Small intestine (tissue), 7 donors: Measurements from ENCODE around the gene MRPL28. TPM values are rescaled to one million over a fixed set of nuclear protein-coding genes. Genes with fewer than 3 reads are reported as not detected.
A peak's percentile ranks its signal among the peaks of the same experiment; 100 is the strongest.
"Not testable (repeated sequence)": the region's sequence is repeated elsewhere in the genome, so short reads cannot be mapped to it uniquely, and the experiment has no call there.

Experiments
- DNase-seq, 2 donors: peaks; one replicate each; pipeline versions ENCODE4 v3.0.0 to v3.0.0-alpha.2; 2013
- FAIRE-seq: peaks from 2 replicates; lab custom pipeline; 2012; peaks lifted over from hg19 to GRCh38; lab: Jason Lieb, UNC
- H3K27ac ChIP-seq, 3 donors: one replicate each; pipeline ENCODE4 v1.5.1; 2013; ENCODE audit warnings: low read length in 2 of 3, mild to moderate bottlenecking in 2 of 3, control low read depth in 1 of 3, inconsistent platforms in 1 of 3, low read depth in 1 of 3, moderate library complexity in 1 of 3
- H3K27me3 ChIP-seq, 3 donors: one replicate each; pipeline ENCODE4 v1.6.1; 2013; ENCODE audit warnings: low read length in 3 of 3, inconsistent platforms in 1 of 3; ENCODE audit not compliant: control insufficient read depth in 3 of 3, insufficient read depth in 3 of 3
- H3K36me3 ChIP-seq, 3 donors: one replicate each; pipeline ENCODE4 v1.6.1; 2013; ENCODE audit warnings: low read length in 3 of 3, inconsistent platforms in 1 of 3, low read depth in 1 of 3, mild to moderate bottlenecking in 1 of 3, moderate library complexity in 1 of 3; ENCODE audit not compliant: control insufficient read depth in 3 of 3, insufficient read depth in 2 of 3
- H3K4me1 ChIP-seq, 3 donors: one replicate each; pipeline ENCODE4 v1.6.1; 2013; ENCODE audit warnings: low read length in 2 of 3, inconsistent platforms in 1 of 3, low read depth in 1 of 3, mild to moderate bottlenecking in 1 of 3, moderate library complexity in 1 of 3; ENCODE audit not compliant: control insufficient read depth in 3 of 3, insufficient read depth in 2 of 3
- H3K4me3 ChIP-seq, 3 donors: one replicate each; pipeline ENCODE4 v1.5.1; 2013; ENCODE audit warnings: low read length in 3 of 3, control low read depth in 1 of 3, inconsistent platforms in 1 of 3, low read depth in 1 of 3, mild to moderate bottlenecking in 1 of 3, moderate library complexity in 1 of 3
- H3K9me3 ChIP-seq, 2 donors: one replicate each; pipeline ENCODE4 v1.6.1; 2013; ENCODE audit warnings: low read depth in 1 of 2, low read length in 1 of 2; ENCODE audit not compliant: control insufficient read depth in 2 of 2, insufficient read depth in 1 of 2
- WGBS, 3 donors: extraction: QIAGEN DNeasy Blood & Tissue Kit; methylation state at CpG; one replicate each; pipeline ENCODE4 v1.1.7; 2013; 5-methylcytosine and 5-hydroxymethylcytosine counted together
- polyA plus RNA-seq, 4 donors: library from polyadenylated mRNA; stranded (reverse) in 3 of 4; unstranded in 1 of 4; fragments of 200-250 nt in 3 of 4; fragments of 120-200 nt in 1 of 4; gene quantifications; one replicate each; pipeline versions ENCODE4 v1.2.1 to v1.2.3, GENCODE V29; 2013
- donor health status: healthy with polysubstance abuse.
- donor health status: control.
- donor health status: control.
- donor health status: Bipolar disorder and iron deficiency.
- donor health status: healthy.

Gene MRPL28
- polyA plus RNA-seq, 4 donors: 54.2 to 112 (median 92.1) TPM

DNA sequence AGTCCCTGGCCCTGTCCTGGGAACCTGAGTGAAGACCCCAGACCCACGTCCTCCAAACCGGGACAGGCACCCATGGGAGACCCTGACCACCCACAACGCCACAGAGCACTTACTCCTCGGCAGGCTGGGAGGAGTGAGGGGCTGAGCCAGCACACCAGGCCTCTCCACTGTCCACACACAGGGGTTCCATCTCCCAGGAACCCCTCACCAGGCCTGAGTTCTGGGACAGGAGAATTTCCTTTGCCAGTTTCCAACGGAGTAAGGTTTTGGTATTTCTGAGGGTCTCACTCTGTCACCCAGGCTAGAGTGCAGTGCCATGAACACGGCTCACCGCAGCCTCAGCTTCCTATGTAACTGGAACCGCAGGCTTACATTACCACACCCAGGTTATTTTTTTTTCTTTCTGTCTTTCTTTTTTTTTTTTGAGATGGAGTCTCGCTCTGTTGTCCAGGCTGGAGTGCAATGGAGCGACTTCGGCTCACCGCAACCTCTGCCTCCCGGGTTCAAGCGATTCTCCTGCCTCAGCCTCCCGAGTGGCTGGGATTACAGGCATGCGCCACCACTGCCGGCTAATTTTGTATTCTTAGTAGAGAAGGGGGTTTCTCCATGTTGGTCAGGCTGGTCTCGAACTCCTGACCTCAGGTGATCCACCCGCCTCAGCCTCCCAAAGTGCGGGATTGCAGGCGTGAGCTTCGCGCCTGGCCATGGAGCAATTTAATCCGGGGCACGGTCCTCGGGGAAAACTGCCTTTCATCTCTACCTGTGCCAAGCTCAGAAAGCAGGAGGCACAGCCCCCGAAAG, 9.8 kb upstream of the MRPL28 start:
- no peak for FAIRE-seq
- Histone ChIP-seq H3K4me3 (peak overlapping the region in 2 of 3 donors; percentile 86 to 96), H3K4me1 (peaks cover 0 to 32% (median 0%) of the 10 kb centered on the region in 3 donors), H3K27ac (peak overlapping the region in 2 of 3 donors; percentile 26 to 27), H3K27me3 (no peaks in the 10 kb centered on the region), H3K9me3 (no peaks in the 10 kb centered on the region), H3K36me3 (peaks cover 7 to 42% (median 9%) of the 10 kb centered on the region in 3 donors)
- no peak for DNase-seq
- 52 to 73% (median 56%) methylated on average over 24 to 27 of the region's 27 CpGs for WGBS, 3 donors

DNA sequence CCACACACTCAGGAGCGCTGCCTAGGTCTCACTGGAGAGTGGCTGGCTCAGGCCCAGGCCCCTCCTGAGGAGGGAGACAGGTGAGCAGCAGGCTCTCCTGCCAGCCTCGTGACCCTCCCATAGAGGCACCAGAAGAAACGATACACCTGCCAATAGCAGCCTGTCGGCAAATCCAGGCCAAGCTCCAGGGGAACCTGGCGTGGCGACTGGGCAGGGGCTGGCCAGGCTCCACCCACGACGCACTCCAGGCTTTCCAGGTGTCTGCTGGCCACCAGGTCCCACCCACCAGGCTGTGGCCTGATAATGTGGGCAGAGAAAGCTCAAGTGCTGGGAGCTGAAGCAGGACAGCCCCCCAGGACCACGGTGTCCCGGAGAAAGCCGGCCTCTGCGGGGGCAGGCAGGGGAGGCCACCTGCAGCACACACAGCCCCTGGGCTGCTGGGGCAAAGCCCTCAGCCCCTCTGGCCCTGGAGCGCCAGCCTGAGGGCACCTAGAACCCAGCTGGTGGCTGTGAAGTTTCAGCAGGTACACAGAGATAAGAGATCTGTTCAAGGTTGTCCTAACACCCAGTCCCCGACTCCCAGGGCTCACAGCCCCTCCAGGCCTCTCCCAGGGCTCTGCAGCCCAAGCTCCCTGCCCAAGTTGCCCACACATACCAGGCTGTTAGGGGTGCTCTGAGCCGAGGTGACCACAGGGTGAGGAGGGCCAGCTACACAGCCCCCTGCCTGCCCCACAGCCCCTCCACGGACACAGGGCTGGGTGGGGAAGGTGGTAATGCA, 9.0 kb upstream of the MRPL28 start:
- Histone ChIP-seq H3K4me3 (peak overlapping the region in 2 of 3 donors; percentile 1 to 3), H3K27me3 (no peaks in the 10 kb centered on the region), H3K27ac (peak overlapping the region in 2 of 3 donors; percentile 26 to 27), H3K9me3 (no peaks in the 10 kb centered on the region), H3K4me1 (peaks cover 0 to 32% (median 0%) of the 10 kb centered on the region in 3 donors), H3K36me3 (peaks cover 10 to 49% (median 12%) of the 10 kb centered on the region in 3 donors)
- DNase-seq: peak; percentile 87 to 88
- WGBS, 3 donors: 16 to 68% (median 26%) methylated on average over 15 to 16 of the region's 16 CpGs
- FAIRE-seq: no peak

DNA sequence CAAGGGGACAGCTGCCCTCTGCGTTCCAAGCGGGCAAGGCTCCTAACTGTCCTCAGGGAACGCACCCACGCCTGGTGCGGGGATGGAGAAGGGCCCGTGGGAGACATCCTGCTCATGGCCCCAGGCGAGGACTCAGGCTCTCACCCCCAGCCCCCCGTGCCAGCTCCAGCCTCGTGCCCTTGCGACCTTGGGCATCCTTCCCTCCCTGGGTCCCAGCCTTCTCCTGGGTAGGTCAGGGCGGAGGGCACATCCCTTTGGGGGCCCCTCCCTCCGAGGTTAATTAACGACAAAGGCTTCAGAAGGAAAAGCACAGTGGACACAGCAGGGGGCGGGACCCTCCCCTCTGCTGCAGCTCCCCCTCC, 8.5 kb upstream of the MRPL28 start:
- no peaks in the 10 kb centered on the region for H3K9me3 ChIP-seq
- 40 to 73% (median 49%) methylated on average over 9 to 14 of the region's 14 CpGs for WGBS, 3 donors
- H3K27ac ChIP-seq: no peak overlapping the region
- peaks cover 0 to 27% (median 0%) of the 10 kb centered on the region in 3 donors for H3K4me1 ChIP-seq
- no peaks in the 10 kb centered on the region for H3K27me3 ChIP-seq
- H3K4me3 ChIP-seq: no peak overlapping the region
- FAIRE-seq: no peak
- peaks cover 12 to 50% (median 13%) of the 10 kb centered on the region in 3 donors for H3K36me3 ChIP-seq
- DNase-seq: no peak

DNA sequence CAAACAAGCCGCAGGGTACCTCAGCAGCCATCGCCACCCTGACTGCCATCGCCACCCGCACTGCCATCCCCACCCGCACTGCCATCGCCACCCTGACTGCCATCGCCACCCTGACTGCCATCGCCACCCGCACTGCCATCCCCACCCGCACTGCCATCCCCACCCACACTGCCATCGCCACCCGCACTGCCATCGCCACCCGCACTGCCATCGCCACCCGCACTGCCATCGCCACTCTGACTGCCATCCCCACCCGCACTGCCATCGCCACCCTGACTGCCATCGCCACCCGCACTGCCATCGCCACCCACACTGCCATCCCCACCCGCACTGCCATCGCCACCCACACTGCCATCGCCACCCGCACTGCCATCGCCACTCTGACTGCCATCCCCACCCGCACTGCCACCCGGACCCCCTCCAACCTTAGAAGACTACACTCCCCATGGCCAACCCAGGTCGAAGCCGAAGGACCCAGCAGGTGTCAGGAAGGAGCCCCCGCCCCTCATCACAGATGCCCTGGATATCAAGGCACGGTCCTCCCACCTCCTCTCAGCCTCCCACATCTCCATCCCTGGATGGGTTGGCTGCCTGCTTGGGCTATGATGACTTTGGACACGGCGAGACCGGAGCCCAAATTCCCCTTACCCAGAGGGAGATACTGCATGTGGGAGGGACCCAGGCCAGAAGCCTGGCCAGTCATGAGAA, 7.9 kb upstream of the MRPL28 start:
- Histone ChIP-seq H3K4me1 (peaks cover 0 to 22% (median 0%) of the 10 kb centered on the region in 3 donors), H3K36me3 (peaks cover 12 to 54% (median 16%) of the 10 kb centered on the region in 3 donors)
- H3K4me3 ChIP-seq, H3K9me3 ChIP-seq, H3K27me3 ChIP-seq, DNase-seq, H3K27ac ChIP-seq, FAIRE-seq: not testable (repeated sequence)
- WGBS, 3 donors: 90 to 92% (median 91%) methylated on average over 36 of the region's 36 CpGs

DNA sequence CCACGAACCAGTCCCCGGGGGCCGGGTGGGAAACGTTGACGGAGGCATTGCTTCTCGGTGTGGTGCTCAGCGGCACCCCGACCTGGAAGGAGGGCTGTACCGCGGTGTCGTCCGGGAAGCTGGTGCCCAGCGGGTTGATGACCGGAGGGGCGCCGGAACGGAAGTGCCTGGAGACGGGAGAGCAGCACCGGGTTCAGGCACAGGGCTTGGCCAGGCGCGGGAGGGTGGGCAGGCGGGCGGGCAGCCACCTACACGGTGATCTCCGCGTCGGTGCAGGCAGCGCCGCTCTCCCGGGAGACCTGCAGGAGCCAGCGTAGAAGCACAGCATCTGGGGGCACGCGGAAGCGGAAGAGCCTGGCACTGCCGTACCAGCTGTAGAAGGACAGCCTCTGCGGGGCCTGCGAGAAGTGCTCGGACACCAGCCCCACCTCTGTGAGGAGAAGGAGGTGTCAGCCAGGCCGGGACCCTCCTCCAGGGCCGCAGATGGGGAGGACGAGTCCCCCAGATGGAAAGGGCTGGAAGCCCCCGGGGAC, 7.1 kb upstream of the MRPL28 start:
- FAIRE-seq (no peak), DNase-seq (no peak)
- WGBS, 3 donors: 90 to 94% (median 92%) methylated on average over 41 to 42 of the region's 42 CpGs
- Histone ChIP-seq H3K36me3 (peaks cover 12 to 62% (median 19%) of the 10 kb centered on the region in 3 donors), H3K4me1 (peaks cover 0 to 20% (median 0%) of the 10 kb centered on the region in 3 donors), H3K4me3 (no peak overlapping the region), H3K9me3 (no peaks in the 10 kb centered on the region), H3K27ac (no peak overlapping the region), H3K27me3 (no peaks in the 10 kb centered on the region)

DNA sequence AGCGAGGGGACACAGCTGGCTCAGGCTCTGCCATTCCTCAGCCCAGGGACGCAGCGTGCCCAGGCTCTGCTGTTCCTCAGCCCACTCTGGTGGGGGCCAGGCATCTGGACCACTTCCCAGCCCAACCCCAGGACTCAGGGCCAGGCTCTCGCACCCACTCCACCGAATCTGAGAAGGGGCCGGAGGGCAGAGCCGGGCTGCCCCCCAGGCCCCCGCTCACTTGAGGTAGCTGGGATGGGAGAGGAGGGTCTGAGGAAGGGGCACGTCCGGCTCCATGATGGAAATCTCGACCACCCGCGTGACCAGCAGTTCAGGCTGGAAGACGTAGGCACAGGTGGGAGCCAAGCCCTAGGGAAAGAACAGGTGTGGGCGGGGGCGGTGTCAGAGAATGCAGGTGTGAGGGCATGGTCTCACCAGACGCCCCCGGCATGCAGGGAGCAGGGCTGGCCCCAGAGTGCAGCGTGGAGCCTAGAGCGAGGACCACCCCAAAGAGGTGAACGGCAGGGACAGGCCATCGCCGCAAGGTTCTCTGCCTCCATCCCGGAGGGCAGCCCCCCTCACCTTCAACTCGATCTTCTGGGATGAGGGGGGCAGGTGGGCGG, 6.6 kb upstream of the MRPL28 start:
- 91 to 93% (median 93%) methylated on average over 26 of the region's 26 CpGs for WGBS, 3 donors
- DNase-seq: no peak
- H3K4me1 ChIP-seq: peaks cover 0 to 20% (median 0%) of the 10 kb centered on the region in 3 donors

DNA sequence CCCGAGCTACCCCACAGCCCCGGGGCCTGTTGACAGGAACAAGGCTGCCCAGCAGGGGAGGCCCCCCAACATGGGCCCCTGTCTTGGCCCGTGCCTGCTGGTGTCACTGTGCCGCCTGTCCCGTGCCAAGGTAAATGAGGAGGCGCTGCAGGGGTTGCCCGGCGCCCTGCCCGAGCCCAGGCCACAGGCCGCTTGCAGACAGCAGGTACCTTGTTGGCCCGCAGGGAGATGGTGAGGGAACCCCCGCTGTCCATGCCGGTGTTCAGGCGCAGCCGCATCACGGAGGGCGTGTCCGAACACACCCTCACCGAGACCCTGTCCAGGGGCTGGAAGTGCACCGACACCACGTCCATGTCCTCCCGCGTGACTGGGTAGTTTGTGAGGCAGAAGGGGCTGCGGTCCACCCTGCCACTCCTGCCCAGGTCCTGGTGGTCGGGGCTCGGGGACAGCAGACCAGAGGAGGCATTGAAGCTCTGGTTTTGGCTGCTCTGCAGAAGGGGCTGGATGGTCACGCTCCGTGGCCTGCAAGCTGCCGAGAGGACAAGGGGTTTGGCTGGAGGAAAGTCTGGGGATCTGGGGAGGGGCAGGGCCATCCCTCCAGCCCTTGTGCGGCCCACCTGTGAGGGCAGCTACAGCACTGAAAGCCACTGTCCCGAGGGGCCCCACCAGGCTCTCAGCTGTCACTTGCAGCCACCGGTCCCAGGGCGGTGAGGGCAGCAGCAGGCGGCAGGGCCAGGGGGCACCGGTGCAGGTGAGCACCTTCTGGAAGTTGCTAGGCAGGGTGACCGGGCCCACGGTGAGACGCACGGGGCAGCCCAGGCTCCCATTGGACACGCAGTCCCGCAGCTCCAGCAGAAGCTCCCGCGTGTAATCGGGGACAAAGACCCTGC, 5.8 kb upstream of the MRPL28 start:
- 94 to 96% (median 94%) methylated on average over 38 to 44 of the region's 44 CpGs for WGBS, 3 donors
- H3K9me3 ChIP-seq: no peaks in the 10 kb centered on the region
- no peak for DNase-seq

More for the DNA sequence above, 6.6 kb upstream of the MRPL28 start:
- no peak for FAIRE-seq
- no peak overlapping the region for H3K27ac ChIP-seq
- H3K4me3 ChIP-seq: no peak overlapping the region
- H3K27me3 ChIP-seq: no peaks in the 10 kb centered on the region
- H3K9me3 ChIP-seq: no peaks in the 10 kb centered on the region
- H3K36me3 ChIP-seq: peaks cover 12 to 68% (median 23%) of the 10 kb centered on the region in 3 donors

More for the DNA sequence above, 5.8 kb upstream of the MRPL28 start:
- Histone ChIP-seq H3K4me1 (peaks cover 0 to 20% (median 0%) of the 10 kb centered on the region in 3 donors), H3K27ac (no peak overlapping the region), H3K27me3 (no peaks in the 10 kb centered on the region), H3K4me3 (no peak overlapping the region), H3K36me3 (peaks cover 12 to 75% (median 23%) of the 10 kb centered on the region in 3 donors)
- no peak for FAIRE-seq
